Neuronal stem cell (in vitro differentiated cells): ENCODE data around the gene HOXC12.
A peak's percentile ranks its signal among the peaks of the same experiment; 100 is the strongest.

Experiments used
- DNase-seq: peaks from one replicate; pipeline ENCODE4 v3.0.0-alpha.2; 2013; ENCODE audit warnings: low spot score
- H2AFZ ChIP-seq: one replicate; pipeline ENCODE4 v1.6.1; 2013; ENCODE audit warnings: mild to moderate bottlenecking, low read length, inconsistent platforms
- H2AK5ac ChIP-seq: 2 replicates; pipeline ENCODE4 v1.6.1; 2013; ENCODE audit warnings: low read depth, mild to moderate bottlenecking, inconsistent platforms, low read length, moderate library complexity, mixed read lengths
- H2BK120ac ChIP-seq: 2 replicates; pipeline ENCODE4 v1.6.1; 2013; ENCODE audit warnings: low read depth, mild to moderate bottlenecking, inconsistent platforms, low read length, moderate library complexity, mixed read lengths
- H2BK12ac ChIP-seq: one replicate; pipeline ENCODE4 v1.6.1; 2013; ENCODE audit warnings: low read length, inconsistent platforms
- H2BK15ac ChIP-seq: 2 replicates; pipeline ENCODE4 v1.6.1; 2013; ENCODE audit warnings: mild to moderate bottlenecking, low read length, inconsistent platforms, mixed read lengths
- H2BK5ac ChIP-seq: one replicate; pipeline ENCODE4 v1.6.1; 2013; ENCODE audit warnings: inconsistent platforms, mild to moderate bottlenecking, low read length, moderate library complexity
- H3K14ac ChIP-seq: one replicate; pipeline ENCODE4 v1.6.1; 2013; ENCODE audit warnings: low read length, inconsistent platforms
- H3K18ac ChIP-seq: 2 replicates; pipeline ENCODE4 v1.6.1; 2013; ENCODE audit warnings: low read length, inconsistent platforms
- H3K23ac ChIP-seq: 2 replicates; pipeline ENCODE4 v1.6.1; 2013; ENCODE audit warnings: low read depth, mild to moderate bottlenecking, mixed read lengths, low read length, inconsistent platforms; ENCODE audit not compliant: poor library complexity
- H3K27ac ChIP-seq: replicated peaks from 3 replicates; pipeline ENCODE4 v1.5.1; 2013; ENCODE audit warnings: low read length, inconsistent platforms
- H3K27me3 ChIP-seq, 3 experiments: 2 replicates each; pipeline ENCODE4 v1.6.1; 2013; ENCODE audit warnings: low read length in 3 of 3, mild to moderate bottlenecking in 2 of 3, inconsistent platforms in 1 of 3, low read depth in 1 of 3, mixed read lengths in 1 of 3, moderate library complexity in 1 of 3; ENCODE audit not compliant: control insufficient read depth in 3 of 3, insufficient read depth in 3 of 3
- H3K36me3 ChIP-seq, 2 donors: replicated peaks in 1 of 2; 2 replicates each; pipeline ENCODE4 v1.6.1; 2013; ENCODE audit warnings: low read length in 2 of 2; ENCODE audit not compliant: control insufficient read depth in 2 of 2, insufficient read depth in 2 of 2
- H3K4ac ChIP-seq: 2 replicates; pipeline ENCODE4 v1.6.1; 2013; ENCODE audit warnings: inconsistent platforms, mild to moderate bottlenecking, low read length, moderate library complexity
- H3K4me1 ChIP-seq, 2 donors: 1 replicate in 1 of 2; 2 replicates in 1 of 2; pipeline ENCODE4 v1.6.1; 2013; ENCODE audit warnings: low read length in 2 of 2, low read depth in 1 of 2; ENCODE audit not compliant: control insufficient read depth in 2 of 2, insufficient read depth in 1 of 2
- H3K4me2 ChIP-seq: one replicate; pipeline ENCODE4 v1.6.1; 2013; ENCODE audit warnings: mild to moderate bottlenecking, low read length, inconsistent platforms; ENCODE audit not compliant: insufficient read depth, poor library complexity, severe bottlenecking
- H3K4me3 ChIP-seq, 2 donors: 2 replicates each; pipeline ENCODE4 v1.5.1; 2013; ENCODE audit warnings: low read length in 2 of 2, mild to moderate bottlenecking in 2 of 2, inconsistent platforms in 1 of 2, moderate library complexity in 1 of 2
- H3K79me1 ChIP-seq: one replicate; pipeline ENCODE4 v1.6.1; 2013; ENCODE audit warnings: low read depth, mild to moderate bottlenecking, inconsistent platforms, low read length, moderate library complexity
- H3K9ac ChIP-seq: one replicate; pipeline ENCODE4 v1.6.1; 2013; ENCODE audit warnings: mild to moderate bottlenecking, low read depth, low read length, inconsistent platforms; ENCODE audit not compliant: poor library complexity
- H3K9me3 ChIP-seq, 2 donors: replicated peaks in 1 of 2; 2 replicates each; pipeline versions ENCODE3 to v1.6.1; 2013; ENCODE audit warnings: low read length in 2 of 2, mild to moderate bottlenecking in 2 of 2, inconsistent platforms in 1 of 2, low read depth in 1 of 2, mixed read lengths in 1 of 2, moderate library complexity in 1 of 2; ENCODE audit not compliant: control insufficient read depth in 2 of 2, insufficient read depth in 1 of 2
- H4K8ac ChIP-seq: one replicate; pipeline ENCODE4 v1.6.1; 2013; ENCODE audit warnings: low read depth, mild to moderate bottlenecking, inconsistent platforms, low read length, moderate library complexity
- H4K91ac ChIP-seq: one replicate; pipeline ENCODE4 v1.6.1; 2013; ENCODE audit warnings: low read length, low read depth, mild to moderate bottlenecking, inconsistent platforms; ENCODE audit not compliant: poor library complexity
- WGBS, 2 donors: extraction: QIAGEN DNeasy Blood & Tissue Kit; methylation state at CpG; one replicate each; pipeline ENCODE4 v1.1.7; 2013; ENCODE audit warnings: missing lambda C conversion rate in 2 of 2, mixed read lengths in 1 of 2; ENCODE audit not compliant: insufficient read length in 2 of 2, insufficient replicate concordance in 1 of 2; ENCODE audit errors: extremely low coverage in 2 of 2; 5-methylcytosine and 5-hydroxymethylcytosine counted together

Gene HOXC12

DNA sequence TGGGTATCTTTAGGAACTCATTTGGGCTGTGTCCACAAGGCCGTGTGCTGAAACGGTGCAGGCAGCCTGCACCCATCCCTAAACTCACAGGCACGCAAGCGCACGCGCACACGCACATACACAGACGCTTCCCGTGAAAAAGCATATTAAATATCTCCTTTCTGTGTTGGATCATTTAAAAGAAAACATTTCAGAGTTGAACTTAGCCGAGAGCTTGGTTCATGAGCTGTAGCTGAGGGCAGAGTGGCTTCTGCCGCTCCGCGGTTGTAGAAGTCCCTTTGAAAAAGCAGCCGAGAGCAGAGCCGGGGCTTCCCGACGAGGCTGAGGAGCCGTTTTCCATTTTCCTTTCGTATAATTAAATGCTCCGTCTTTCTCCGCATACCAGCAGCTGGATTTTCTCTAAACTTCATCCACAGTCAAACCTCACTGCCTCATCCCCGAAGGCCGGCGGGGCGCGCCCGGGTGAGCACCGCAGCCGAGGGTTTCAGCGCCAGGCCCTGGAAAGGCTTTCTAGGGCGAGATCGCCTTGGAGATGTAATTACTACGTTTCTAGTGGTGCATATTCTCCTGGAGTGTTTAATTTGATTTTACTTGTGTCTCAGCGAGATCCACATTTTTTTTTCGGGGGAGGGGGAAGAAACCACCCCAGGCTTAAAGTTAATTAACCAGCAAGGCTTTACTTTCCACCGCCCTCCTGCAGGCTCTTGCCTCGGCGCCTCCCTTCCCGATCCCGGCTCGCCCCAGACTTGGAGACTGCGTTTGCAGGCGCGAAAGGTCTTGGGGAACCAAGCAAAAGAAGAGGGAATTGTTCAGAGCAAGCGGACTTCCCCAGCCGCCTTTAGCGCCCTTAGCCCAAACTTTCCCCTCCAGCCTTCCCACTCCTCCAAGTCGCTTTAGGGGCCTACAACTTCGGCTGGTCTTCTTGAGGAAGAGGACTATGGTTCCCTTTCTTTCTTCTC is 19.0 kb upstream of the HOXC12 start:
- Histone ChIP-seq H2BK120ac (no peak overlapping the region), H2BK5ac (no peak overlapping the region), H3K18ac (no peak overlapping the region), H3K27ac (no peak overlapping the region), H2BK12ac (no peak overlapping the region), H3K79me1 (no peaks in the 10 kb centered on the region), H2BK15ac (no peak overlapping the region), H2AFZ (peak overlapping the region; percentile 51), H2AK5ac (no peak overlapping the region), H4K91ac (no peak overlapping the region), H3K4ac (no peak overlapping the region), H3K9me3 (peaks cover 0 to 7% of the 10 kb centered on the region in 2 donors), H3K23ac (no peak overlapping the region), H3K27me3 (peaks cover 73 to 100% (median 98%) of the 10 kb centered on the region in 3 experiments), H3K14ac (no peak overlapping the region), H3K4me3 (no peak overlapping the region), H4K8ac (no peak overlapping the region), H3K4me2 (no peak overlapping the region), H3K4me1 (no peaks in the 10 kb centered on the region), H3K36me3 (no peaks in the 10 kb centered on the region), H3K9ac (no peak overlapping the region)
- no CpG with 5 or more reads among the region's 49 CpGs for WGBS, 2 donors
- DNase-seq = no peak

DNA sequence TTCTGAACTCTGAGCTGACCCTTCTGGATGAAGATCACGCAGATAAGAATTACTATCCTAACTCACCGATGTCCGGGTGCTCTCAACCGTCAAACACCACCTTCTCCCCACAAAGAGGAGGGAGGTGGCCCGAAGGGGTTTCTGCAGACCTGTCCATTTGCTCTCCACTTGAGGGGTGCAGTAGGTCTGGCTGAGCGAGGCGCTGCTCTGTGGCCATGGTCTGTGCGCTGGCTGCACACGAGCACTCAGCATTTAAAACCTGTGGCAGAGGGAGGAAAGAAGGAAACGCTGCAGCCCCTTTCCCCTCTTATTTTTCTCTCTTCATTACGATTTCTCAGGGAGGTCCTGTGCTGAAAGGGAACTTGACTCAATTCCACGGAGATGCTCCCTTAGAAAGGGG is 17.6 kb upstream of the HOXC12 start:
- Histone ChIP-seq H3K79me1 (no peaks in the 10 kb centered on the region), H2BK5ac (no peak overlapping the region), H3K18ac (no peak overlapping the region), H2AK5ac (no peak overlapping the region), H3K4me1 (no peaks in the 10 kb centered on the region), H3K9ac (no peak overlapping the region), H2BK15ac (no peak overlapping the region), H2BK12ac (no peak overlapping the region), H3K27ac (no peak overlapping the region), H2AFZ (no peak overlapping the region), H3K9me3 (peaks cover 0 to 7% of the 10 kb centered on the region in 2 donors), H4K8ac (no peak overlapping the region), H3K4me3 (no peak overlapping the region), H3K23ac (no peak overlapping the region), H2BK120ac (no peak overlapping the region), H4K91ac (no peak overlapping the region), H3K27me3 (peaks cover 69 to 100% (median 96%) of the 10 kb centered on the region in 3 experiments), H3K36me3 (no peaks in the 10 kb centered on the region), H3K4me2 (no peak overlapping the region), H3K14ac (no peak overlapping the region), H3K4ac (no peak overlapping the region)
- no CpG with 5 or more reads among the region's 12 CpGs for WGBS, 2 donors
- no peak for DNase-seq

DNA sequence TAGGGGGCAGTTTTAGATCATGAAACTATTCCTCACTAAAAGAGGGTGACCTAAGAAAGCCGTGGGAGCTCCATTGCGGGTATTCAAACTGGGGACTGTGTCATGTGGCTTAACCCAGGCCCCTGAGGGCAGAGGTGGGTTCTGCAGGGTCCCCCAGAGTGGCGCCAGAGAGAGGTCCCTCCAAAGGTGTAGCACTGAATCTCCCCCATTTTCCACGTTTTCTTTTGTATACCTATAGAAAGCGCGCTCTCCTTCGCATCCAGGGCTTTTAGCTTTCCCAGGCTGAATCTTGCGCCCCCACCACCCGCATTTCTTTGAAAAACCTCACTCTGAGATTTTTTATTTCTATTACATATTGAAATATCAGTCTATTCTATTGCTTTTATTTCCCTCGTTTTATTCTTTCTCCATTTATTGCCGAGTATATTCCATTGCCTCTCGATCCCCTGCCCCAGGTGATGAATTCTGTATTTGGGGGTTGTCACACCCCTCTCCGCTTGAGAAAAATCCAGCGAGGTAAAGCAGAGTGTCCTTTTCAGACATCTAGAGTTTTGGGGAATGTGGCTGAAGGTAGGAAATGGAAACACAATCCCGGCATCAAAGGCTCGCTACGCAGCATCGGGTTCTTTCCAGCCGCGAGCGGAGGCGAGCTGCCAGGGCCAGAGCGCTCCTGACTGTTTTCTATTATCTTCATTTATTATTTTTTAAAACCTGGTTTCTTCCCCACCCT is 16.9 kb upstream of the HOXC12 start:
- no peak overlapping the region for H3K9ac ChIP-seq
- no peaks in the 10 kb centered on the region for H3K4me1 ChIP-seq
- H4K91ac ChIP-seq = no peak overlapping the region
- H3K27me3 ChIP-seq = peaks cover 69 to 99% (median 95%) of the 10 kb centered on the region in 3 experiments
- no peaks in the 10 kb centered on the region for H3K36me3 ChIP-seq
- H2AFZ ChIP-seq = peak overlapping the region; percentile 68
- H2AK5ac ChIP-seq = no peak overlapping the region
- no peak overlapping the region for H3K4me2 ChIP-seq
- no peak for DNase-seq
- no peak overlapping the region for H3K4me3 ChIP-seq
- WGBS, 2 donors = no CpG with 5 or more reads among the region's 23 CpGs
- H3K27ac ChIP-seq = no peak overlapping the region
- no peak overlapping the region for H2BK5ac ChIP-seq
- H3K23ac ChIP-seq = peak overlapping the region; percentile 73
- H2BK12ac ChIP-seq = no peak overlapping the region
- no peak overlapping the region for H2BK15ac ChIP-seq
- H3K18ac ChIP-seq = no peak overlapping the region
- H3K9me3 ChIP-seq = peaks cover 0 to 7% of the 10 kb centered on the region in 2 donors
- H2BK120ac ChIP-seq = no peak overlapping the region
- H3K14ac ChIP-seq = no peak overlapping the region
- H3K79me1 ChIP-seq = no peaks in the 10 kb centered on the region
- no peak overlapping the region for H4K8ac ChIP-seq
- no peak overlapping the region for H3K4ac ChIP-seq
